HG02981 (cell line): ENCODE data around the gene LYPD3.
"Not testable (repeated sequence)": the region's sequence is repeated elsewhere in the genome, so short reads cannot be mapped to it uniquely, and the experiment has no call there.

Experiments
- ATAC-seq: cut with Tn5 transposase; IDR thresholded peaks from one replicate; pipeline ENCODE4 v1.9.1; 2021; ENCODE audit warnings: mild to moderate bottlenecking, moderate library complexity; ENCODE audit not compliant: unreplicated experiment

LYPD3 gene

GRCh38 chr19:43437284-43437683, 28.1 kb downstream of the LYPD3 start:
- not testable (repeated sequence) for ATAC-seq

GRCh38 chr19:43435775-43436174, 29.6 kb downstream of the LYPD3 start:
- ATAC-seq = no peak

GRCh38 chr19:43433689-43434088, 31.7 kb downstream of the LYPD3 start:
- no peak for ATAC-seq

- no peak for ATAC-seq
Measured at GRCh38 chr19:43433358-43433673, 32.1 kb downstream of the LYPD3 start.

GRCh38 chr19:43430976-43431375, 34.4 kb downstream of the LYPD3 start:
- ATAC-seq = no peak

GRCh38 chr19:43430142-43430710, 35.2 kb downstream of the LYPD3 start:
- no peak for ATAC-seq

- ATAC-seq = no peak
Measured at GRCh38 chr19:43429395-43429794, 36.0 kb downstream of the LYPD3 start.

GRCh38 chr19:43425567-43426392, 39.6 kb downstream of the LYPD3 start:
- ATAC-seq = no peak

GRCh38 chr19:43423779-43424178, 41.6 kb downstream of the LYPD3 start:
- ATAC-seq = no peak

GRCh38 chr19:43422689-43423066, 42.7 kb downstream of the LYPD3 start:
- no peak for ATAC-seq

- no peak for ATAC-seq
Measured at GRCh38 chr19:43422000-43422688, 43.3 kb downstream of the LYPD3 start.

- ATAC-seq = no peak
Measured at GRCh38 chr19:43420954-43421353, 44.5 kb downstream of the LYPD3 start.

GRCh38 chr19:43416951-43417623, 48.3 kb downstream of the LYPD3 start:
- no peak for ATAC-seq

GRCh38 chr19:43414554-43414953, 50.9 kb downstream of the LYPD3 start, which contains the start of gene TEX101:
Gene TEX101 (plus strand): TSS chr19:43414890. CDS start chr19:43415920, 1,030 bp downstream.
- ATAC-seq = no peak

GRCh38 chr19:43412441-43412840, 53.0 kb downstream of the LYPD3 start:
- ATAC-seq = no peak
